ENCODE measurements around the gene ARFGEF2.

DNA sequence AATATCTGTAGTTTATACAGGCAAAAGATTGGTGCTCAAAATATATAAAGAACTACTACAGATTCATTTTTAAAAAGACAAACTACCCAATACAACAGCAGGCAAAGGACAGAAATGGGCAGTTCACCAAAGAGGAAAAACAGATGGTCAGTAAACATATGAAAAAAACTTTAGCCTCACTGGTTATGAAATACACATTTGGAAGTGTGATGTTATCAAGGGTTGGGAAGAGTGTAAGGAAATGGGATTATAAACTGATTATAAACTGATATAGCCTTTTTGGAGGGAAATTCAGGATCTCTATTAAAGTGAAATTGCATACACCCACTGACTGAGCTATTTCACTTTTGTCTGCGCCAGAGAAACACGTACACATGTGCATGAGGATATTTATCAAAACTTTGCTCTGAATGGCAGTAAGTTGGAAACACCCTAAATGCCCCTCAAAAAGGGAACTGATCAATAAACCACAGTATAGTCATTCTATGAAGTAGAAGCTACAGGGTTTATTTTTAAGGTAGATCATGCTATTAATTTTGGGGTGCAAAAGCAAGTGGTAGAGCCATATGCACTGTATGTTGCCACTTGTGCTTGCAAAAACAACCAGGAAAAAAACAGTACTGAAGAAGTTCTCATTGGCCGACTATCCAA is 32.2 kb upstream of the ARFGEF2 start:
- TF ChIP-seq EP300 (IDR thresholded peaks at IDR 0.05), result no peak
- TF ChIP-seq CTCF (IDR thresholded peaks at IDR 0.05), result no peak

Measured in ovary (tissue), 3 donors.